Endothelial cell of umbilical vein (primary cell): Measurements from ENCODE around the gene STUM. TPM values are rescaled to one million over a fixed set of nuclear protein-coding genes. Genes with fewer than 3 reads are reported as not detected.

Experiments
- BruUV-seq: library from RNA; stranded (reverse); fragments of 400-500 nt; replicated peaks from 2 replicates; lab custom pipeline; 2021; lab: Mats Ljungman, UMichigan
- CTCF ChIA-PET: fragments of 300-600, 350-600 bp; sonication (Branson Sonifier 250); formaldehyde crosslinking; loops from one replicate; lab custom pipeline; 2021; ENCODE audit warnings: antibody characterized with exemption, inconsistent platforms; lab: Charles Lee
- POLR2A ChIA-PET: fragments of 300-600, 350-600 bp; sonication (Branson Sonifier 250); formaldehyde crosslinking; loops from one replicate; lab custom pipeline; 2021; ENCODE audit warnings: antibody characterized with exemption, inconsistent platforms; lab: Charles Lee
- DNase-seq: peaks from one replicate; pipeline ENCODE4 v3.0.0-alpha.2; 2011; ENCODE audit warnings: low read depth, low spot score
- FAIRE-seq: peaks from 2 replicates; lab custom pipeline; 2011; peaks lifted over from hg19 to GRCh38; lab: Jason Lieb, UNC
- H2AFZ ChIP-seq: 2 replicates; pipeline ENCODE4 v1.6.0; 2012; ENCODE audit warnings: low read depth, low read length, control low read depth, inconsistent platforms
- H3K27ac ChIP-seq: 2 replicates; pipeline ENCODE4 v1.5.1; 2011; ENCODE audit warnings: low read depth, mild to moderate bottlenecking, control low read depth, low read length, moderate library complexity; ENCODE audit not compliant: insufficient read depth
- H3K27me3 ChIP-seq, 2 experiments: 2 replicates each; pipeline versions ENCODE4 v1.6.0 to v1.6.1; 2011; ENCODE audit warnings: low read length in 2 of 2, mixed read lengths in 1 of 2; ENCODE audit not compliant: control insufficient read depth in 2 of 2, insufficient read depth in 2 of 2
- H3K36me3 ChIP-seq, 2 experiments: 2 replicates in 1 of 2; 3 replicates in 1 of 2; pipeline ENCODE4 v1.5.1; 2011; ENCODE audit warnings: low read length in 2 of 2, mild to moderate bottlenecking in 1 of 2, moderate library complexity in 1 of 2; ENCODE audit not compliant: control insufficient read depth in 2 of 2, insufficient read depth in 2 of 2; ENCODE audit errors: extremely low read depth in 1 of 2
- H3K4me1 ChIP-seq: 3 replicates; pipeline ENCODE4 v1.5.1; 2011; ENCODE audit warnings: mild to moderate bottlenecking, low read length; ENCODE audit not compliant: control insufficient read depth, insufficient read depth; ENCODE audit errors: extremely low read depth
- H3K4me2 ChIP-seq: 2 replicates; pipeline ENCODE4 v1.6.1; 2011; ENCODE audit warnings: low read length, control low read depth, mixed read lengths; ENCODE audit not compliant: insufficient read depth
- H3K4me3 ChIP-seq, 3 experiments: fragments of 200-600 bp in 1 of 3; sonication (generic), shearing (Covaris generic) in 1 of 3; replicated peaks in 1 of 3; 2 replicates each; pipeline ENCODE4 v1.5.1; 2011 to 2016; ENCODE audit warnings: control low read depth in 3 of 3, low read length in 3 of 3, mild to moderate bottlenecking in 2 of 3, inconsistent platforms in 1 of 3, low read depth in 1 of 3, moderate library complexity in 1 of 3; ENCODE audit not compliant: insufficient read depth in 1 of 3
- H3K79me2 ChIP-seq: 2 replicates; pipeline ENCODE4 v1.6.0; 2012; ENCODE audit warnings: low read length, inconsistent platforms; ENCODE audit not compliant: control insufficient read depth, insufficient read depth
- H3K9ac ChIP-seq: replicated peaks from 2 replicates; pipeline ENCODE3; 2011; ENCODE audit warnings: low read length, control low read depth; ENCODE audit not compliant: insufficient read depth; ENCODE audit errors: extremely low read depth
- H3K9me1 ChIP-seq: replicated peaks from 3 replicates; pipeline ENCODE4 v1.6.0; 2011; ENCODE audit warnings: mild to moderate bottlenecking, low read length; ENCODE audit not compliant: control insufficient read depth, insufficient read depth; ENCODE audit errors: extremely low read depth
- H3K9me3 ChIP-seq: replicated peaks from 2 replicates; pipeline ENCODE4 v1.5.1; 2012; ENCODE audit warnings: low read length, inconsistent platforms; ENCODE audit not compliant: control insufficient read depth, insufficient read depth
- H4K20me1 ChIP-seq: replicated peaks from 2 replicates; pipeline ENCODE3; 2011; ENCODE audit warnings: mild to moderate bottlenecking, low read length; ENCODE audit not compliant: control insufficient read depth, insufficient read depth; ENCODE audit errors: extremely low read depth
- CTCF ChIP-seq, 2 donors: IDR thresholded peaks; 1 replicate in 1 of 2; 2 replicates in 1 of 2; pipeline ENCODE4 v1.5.1; 2011; ENCODE audit warnings: low read length in 2 of 2, mild to moderate bottlenecking in 2 of 2, moderate library complexity in 2 of 2, control low read depth in 1 of 2, inconsistent platforms in 1 of 2, low read depth in 1 of 2; ENCODE audit not compliant: insufficient read depth in 1 of 2; ENCODE audit errors: extremely low read depth in 1 of 2
- EZH2 ChIP-seq: IDR thresholded peaks from 2 replicates; pipeline ENCODE4 v1.6.1; 2012; ENCODE audit warnings: borderline replicate concordance, low read depth, mild to moderate bottlenecking, moderate library complexity, low read length, inconsistent platforms; ENCODE audit not compliant: severe bottlenecking
- FOS ChIP-seq: IDR thresholded peaks from 2 replicates; pipeline ENCODE4 v1.6.1; 2011; ENCODE audit warnings: mild to moderate bottlenecking, low read length, moderate library complexity, borderline replicate concordance; ENCODE audit not compliant: insufficient read depth
- GATA2 ChIP-seq: IDR thresholded peaks from 2 replicates; pipeline ENCODE4 v1.7.0; 2011; ENCODE audit warnings: low read depth, mild to moderate bottlenecking, moderate library complexity, mixed read lengths, low read length; ENCODE audit not compliant: insufficient read length, insufficient read depth
- JUN ChIP-seq: IDR thresholded peaks from 2 replicates; pipeline ENCODE4 v1.6.1; 2011; ENCODE audit warnings: borderline replicate concordance, low read depth; ENCODE audit not compliant: insufficient read length, insufficient read depth
- MAX ChIP-seq: IDR thresholded peaks from 2 replicates; pipeline ENCODE4 v1.6.1; 2011; ENCODE audit not compliant: insufficient read depth, insufficient read length
- MYC ChIP-seq: IDR thresholded peaks from one replicate; pipeline ENCODE4 v1.6.1; 2011; ENCODE audit warnings: mild to moderate bottlenecking, low read depth, low read length
- POLR2A ChIP-seq: IDR thresholded peaks from 2 replicates; pipeline ENCODE4 v1.6.1; 2012; ENCODE audit warnings: low read depth, mild to moderate bottlenecking, control low read depth, low read length
- POLR2AphosphoS5 ChIP-seq: IDR thresholded peaks from 2 replicates; pipeline ENCODE4 v1.6.1; 2012; ENCODE audit warnings: low read depth, mild to moderate bottlenecking, control low read depth, low read length, moderate library complexity; ENCODE audit not compliant: insufficient read depth
- dilution Hi-C: fragments of 300-500 bp; cut with MboI; formaldehyde crosslinking; loops from one replicate; pipeline ENCODE4 v1.15.0; 2019; ENCODE audit warnings: low sequenced_read_pairs; ENCODE audit not compliant: extremely low pct_ligation_motif_present
- intact Hi-C: fragments of 100-400 bp; cut with micrococcal nuclease; formaldehyde crosslinking; loops from one replicate; pipeline ENCODE4 v1.10.0; 2022
- polyA plus RNA-seq, 4 experiments: library from polyadenylated mRNA; depleted of rRNA in 3 of 4; stranded (reverse) in 3 of 4; unstranded in 1 of 4; fragments of >200 nt; gene quantifications; 2 replicates each; pipeline versions ENCODE4 v1.2.1 to v1.2.3, GENCODE V29; 2011 to 2012; ENCODE audit warnings: missing spikeins in 1 of 4
- total RNA-seq: library from RNA; stranded (reverse); gene quantifications from 2 replicates; pipeline ENCODE4 v1.2.3, GENCODE V29; 2021

The STUM gene
- total and polyA plus RNA-seq, 2 donors (not counting 3 experiments of a cell fraction or from before 2014, with no cell fraction given) = not detected

GRCh38 chr1:226519716-226520598 is 28.6 kb upstream of the STUM start:
- dilution Hi-C loops = no loop called here
- no peak for FAIRE-seq
- no peak overlapping the region for H3K9ac ChIP-seq
- H2AFZ ChIP-seq = no peak overlapping the region
- ChIA-PET POLR2A (no interaction called here), CTCF (no interaction called here)
- H3K27ac ChIP-seq = no peak overlapping the region
- intact Hi-C loops = no loop called here
- H3K4me2 ChIP-seq = no peak overlapping the region
- no peaks in the 10 kb centered on the region for H3K4me1 ChIP-seq
- H3K9me3 ChIP-seq = no peaks in the 10 kb centered on the region
- no peak overlapping the region for H3K4me3 ChIP-seq
- H3K36me3 ChIP-seq = no peaks in the 10 kb centered on the region
- no peaks in the 10 kb centered on the region for H3K9me1 ChIP-seq
- no TSS peak for BruUV-seq
- no peaks in the 10 kb centered on the region for H3K79me2 ChIP-seq
- TF ChIP-seq FOS = no peak
- no peak for TF ChIP-seq GATA2
- TF ChIP-seq POLR2AphosphoS5 = no peak
- no peak for DNase-seq
- H4K20me1 ChIP-seq = no peaks in the 10 kb centered on the region
- peaks cover 3 to 5% of the 10 kb centered on the region in 2 experiments for H3K27me3 ChIP-seq

- TF ChIP-seq GATA2 (no peak), POLR2A (no peak), CTCF (IDR thresholded peaks at IDR 0.05; ENCODE audit: extremely low read depth in 1 of 2, insufficient read depth in 1 of 2, low read depth in 1 of 2, low read length in 2 of 2) (no peak), FOS (no peak), POLR2AphosphoS5 (no peak), MAX (no peak), EZH2 (no peak), MYC (no peak), JUN (no peak)
- Histone ChIP-seq H3K4me1 (no peaks in the 10 kb centered on the region), H3K4me3 (no peak overlapping the region), H3K9me1 (no peaks in the 10 kb centered on the region), H2AFZ (no peak overlapping the region), H3K27me3 (peaks cover 3 to 5% of the 10 kb centered on the region in 2 experiments), H3K27ac (no peak overlapping the region), H3K9me3 (no peaks in the 10 kb centered on the region), H3K4me2 (no peak overlapping the region), H3K79me2 (no peaks in the 10 kb centered on the region), H4K20me1 (no peaks in the 10 kb centered on the region), H3K36me3 (no peaks in the 10 kb centered on the region), H3K9ac (no peak overlapping the region)
- DNase-seq (no peak), FAIRE-seq (no peak)
- ChIA-PET POLR2A (no interaction called here), CTCF (no interaction called here)
- no TSS peak for BruUV-seq
- dilution Hi-C loops = no loop called here
- intact Hi-C loops = no loop called here
Observed at GRCh38 chr1:226520640-226521355, 27.8 kb upstream of the STUM start.
